Mammary epithelial cell (primary cell): ENCODE measurements around the gene NLRP6.

Experiments used
- EZH2 ChIP-seq: IDR thresholded peaks from 2 replicates; pipeline ENCODE4 v1.6.1; 2012; ENCODE audit warnings: low read length, inconsistent platforms, borderline replicate concordance
- TF ChIP-seq, protein P1 (sequence below), 2 donors: IDR thresholded peaks in 1 of 2; conservative IDR thresholded peaks in 1 of 2; 2 replicates each; pipeline ENCODE4 v1.5.1; 2011 to 2012; ENCODE audit warnings: inconsistent platforms in 2 of 2, low read length in 2 of 2, mild to moderate bottlenecking in 2 of 2, control low read depth in 1 of 2, low read depth in 1 of 2; ENCODE audit not compliant: insufficient read depth in 1 of 2; ENCODE audit errors: extremely low read depth in 1 of 2

DNA sequence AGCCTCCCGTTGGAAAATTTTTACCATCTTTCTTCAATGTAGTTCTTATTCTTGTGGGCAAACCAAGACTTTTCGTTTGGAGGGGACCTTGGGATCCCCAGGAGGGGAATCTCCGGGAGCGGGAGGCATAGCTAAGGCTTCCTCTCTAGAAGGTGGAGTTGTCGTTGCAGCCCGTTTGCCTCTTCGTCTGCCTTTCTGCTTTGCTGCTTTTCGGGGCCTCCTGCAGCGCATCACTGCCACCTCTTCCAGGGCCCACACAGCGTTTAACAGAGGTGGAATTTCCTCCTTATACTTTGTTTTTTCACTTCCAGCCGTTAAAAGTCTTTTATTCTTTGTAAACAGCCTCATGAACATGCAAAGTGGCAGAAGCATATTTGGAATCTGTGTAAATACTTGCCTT is 45.9 kb downstream of the NLRP6 start:
- TF ChIP-seq, protein P1, sequence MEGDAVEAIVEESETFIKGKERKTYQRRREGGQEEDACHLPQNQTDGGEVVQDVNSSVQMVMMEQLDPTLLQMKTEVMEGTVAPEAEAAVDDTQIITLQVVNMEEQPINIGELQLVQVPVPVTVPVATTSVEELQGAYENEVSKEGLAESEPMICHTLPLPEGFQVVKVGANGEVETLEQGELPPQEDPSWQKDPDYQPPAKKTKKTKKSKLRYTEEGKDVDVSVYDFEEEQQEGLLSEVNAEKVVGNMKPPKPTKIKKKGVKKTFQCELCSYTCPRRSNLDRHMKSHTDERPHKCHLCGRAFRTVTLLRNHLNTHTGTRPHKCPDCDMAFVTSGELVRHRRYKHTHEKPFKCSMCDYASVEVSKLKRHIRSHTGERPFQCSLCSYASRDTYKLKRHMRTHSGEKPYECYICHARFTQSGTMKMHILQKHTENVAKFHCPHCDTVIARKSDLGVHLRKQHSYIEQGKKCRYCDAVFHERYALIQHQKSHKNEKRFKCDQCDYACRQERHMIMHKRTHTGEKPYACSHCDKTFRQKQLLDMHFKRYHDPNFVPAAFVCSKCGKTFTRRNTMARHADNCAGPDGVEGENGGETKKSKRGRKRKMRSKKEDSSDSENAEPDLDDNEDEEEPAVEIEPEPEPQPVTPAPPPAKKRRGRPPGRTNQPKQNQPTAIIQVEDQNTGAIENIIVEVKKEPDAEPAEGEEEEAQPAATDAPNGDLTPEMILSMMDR (conservative IDR thresholded peaks at IDR 0.05 in 1 of 2, IDR thresholded peaks at IDR 0.05 in 1 of 2; ENCODE audit: extremely low read depth in 1 of 2, insufficient read depth in 1 of 2, low read depth in 1 of 2, low read length in 2 of 2): no peak
- no peak for TF ChIP-seq EZH2
